IMR-90 (cell line): ENCODE results near the gene PTPN22. TPM values are rescaled to one million over a fixed set of nuclear protein-coding genes. Genes with fewer than 3 reads are reported as not detected.

Experiments
- ATAC-seq: fragments of 200-7000 bp; cut with Tn5 transposase; 2 replicates; pipeline ENCODE4 v1.9.1; 2020; ENCODE audit warnings: low read depth, mild to moderate bottlenecking, moderate library complexity
- BruUV-seq: library from RNA; stranded (reverse); fragments of 400-500 nt; replicated peaks from 2 replicates; lab custom pipeline; 2021; lab: Mats Ljungman, UMichigan
- CTCF ChIA-PET: fragments of 300-600 bp; formaldehyde crosslinking; extraction: SDS; loops from one replicate; lab custom pipeline; 2021; ENCODE audit warnings: antibody characterized with exemption; lab: Yijun Ruan, JAX
- POLR2A ChIA-PET: fragments of 300-600 bp; sonication (Branson Sonifier 250); formaldehyde crosslinking; loops from one replicate; lab custom pipeline; 2022; ENCODE audit warnings: antibody characterized with exemption; ENCODE audit not compliant: unreplicated experiment; lab: Charles Lee
- DNase-seq: peaks from one replicate; pipeline ENCODE4 v3.0.0; 2013
- H2AFZ ChIP-seq: replicated peaks from 2 replicates; pipeline ENCODE3; 2013; ENCODE audit warnings: low read length, mild to moderate bottlenecking; ENCODE audit not compliant: poor library complexity
- H2AK5ac ChIP-seq: 2 replicates; pipeline ENCODE4 v1.6.1; 2013; ENCODE audit warnings: low read depth, low read length, inconsistent platforms
- H2AK9ac ChIP-seq: replicated peaks from 2 replicates; pipeline ENCODE3; 2013; ENCODE audit warnings: mild to moderate bottlenecking, low read depth, low read length, moderate library complexity; ENCODE audit not compliant: poor library complexity
- H2BK120ac ChIP-seq: 2 replicates; pipeline ENCODE4 v1.6.1; 2013; ENCODE audit warnings: low read depth, low read length, inconsistent platforms
- H2BK15ac ChIP-seq: 3 replicates; pipeline ENCODE4 v1.6.1; 2013; ENCODE audit warnings: low read depth, low read length, inconsistent platforms
- H2BK20ac ChIP-seq: 2 replicates; pipeline ENCODE4 v1.6.1; 2013; ENCODE audit warnings: low read depth, mild to moderate bottlenecking, inconsistent platforms, low read length, moderate library complexity
- H2BK5ac ChIP-seq: 2 replicates; pipeline ENCODE4 v1.6.1; 2013; ENCODE audit warnings: mild to moderate bottlenecking, low read depth, low read length, inconsistent platforms; ENCODE audit not compliant: poor library complexity, severe bottlenecking
- H3K14ac ChIP-seq: replicated peaks from 2 replicates; pipeline ENCODE4 v1.6.1; 2013; ENCODE audit warnings: low read depth, low read length, inconsistent platforms
- H3K18ac ChIP-seq: 2 replicates; pipeline ENCODE4 v1.6.1; 2013; ENCODE audit warnings: low read depth, low read length, control low read depth
- H3K23ac ChIP-seq: 2 replicates; pipeline ENCODE4 v1.6.1; 2013; ENCODE audit warnings: low read depth, low read length, inconsistent platforms
- H3K27ac ChIP-seq: 2 replicates; pipeline ENCODE4 v1.5.1; 2013; ENCODE audit warnings: mild to moderate bottlenecking, control low read depth, low read length; ENCODE audit not compliant: insufficient read depth
- H3K27me3 ChIP-seq: 2 replicates; pipeline ENCODE4 v1.6.1; 2013; ENCODE audit warnings: low read length; ENCODE audit not compliant: control insufficient read depth, insufficient read depth
- H3K36me3 ChIP-seq: 2 replicates; pipeline ENCODE4 v1.6.1; 2013; ENCODE audit warnings: low read length, mixed read lengths; ENCODE audit not compliant: control insufficient read depth, insufficient read depth
- H3K4ac ChIP-seq: 2 replicates; pipeline ENCODE4 v1.6.1; 2013; ENCODE audit warnings: low read depth, low read length, inconsistent platforms
- H3K4me1 ChIP-seq: 2 replicates; pipeline ENCODE4 v1.6.1; 2013; ENCODE audit warnings: low read length, mixed read lengths; ENCODE audit not compliant: control insufficient read depth, insufficient read depth
- H3K4me2 ChIP-seq: 2 replicates; pipeline ENCODE4 v1.6.1; 2013; ENCODE audit warnings: low read depth, mild to moderate bottlenecking, control low read depth, low read length, moderate library complexity
- H3K4me3 ChIP-seq: 2 replicates; pipeline ENCODE4 v1.5.1; 2013; ENCODE audit warnings: low read depth, mild to moderate bottlenecking, control low read depth, low read length, moderate library complexity; ENCODE audit not compliant: insufficient read depth
- H3K56ac ChIP-seq: 2 replicates; pipeline ENCODE4 v1.6.1; 2013; ENCODE audit warnings: low read length, inconsistent platforms; ENCODE audit not compliant: insufficient read depth; ENCODE audit errors: extremely low read depth
- H3K79me1 ChIP-seq, 2 experiments: 2 replicates each; pipeline ENCODE4 v1.6.1; 2013; ENCODE audit warnings: low read length in 2 of 2, inconsistent platforms in 1 of 2, low read depth in 1 of 2
- H3K9ac ChIP-seq: 2 replicates; pipeline ENCODE4 v1.6.1; 2013; ENCODE audit warnings: low read depth, low read length, control low read depth
- H3K9me1 ChIP-seq: 2 replicates; pipeline ENCODE4 v1.6.1; 2013; ENCODE audit warnings: low read length, inconsistent platforms; ENCODE audit not compliant: insufficient read depth
- H3K9me3 ChIP-seq: 2 replicates; pipeline ENCODE4 v1.6.1; 2013; ENCODE audit warnings: low read length; ENCODE audit not compliant: control insufficient read depth, insufficient read depth
- H4K20me1 ChIP-seq: 2 replicates; pipeline ENCODE4 v1.6.1; 2013; ENCODE audit warnings: low read length, inconsistent platforms; ENCODE audit not compliant: insufficient read depth
- H4K5ac ChIP-seq: 2 replicates; pipeline ENCODE4 v1.6.1; 2013; ENCODE audit warnings: mild to moderate bottlenecking, low read depth, low read length, control low read depth
- H4K8ac ChIP-seq, 2 experiments: 2 replicates each; pipeline ENCODE4 v1.6.1; 2013; ENCODE audit warnings: low read depth in 2 of 2, low read length in 2 of 2, control low read depth in 1 of 2, inconsistent platforms in 1 of 2
- H4K91ac ChIP-seq: 2 replicates; pipeline ENCODE4 v1.6.1; 2013; ENCODE audit warnings: low read depth, low read length, inconsistent platforms; ENCODE audit not compliant: insufficient read depth
- BHLHE40 ChIP-seq: fragments of 150-350 bp; IDR thresholded peaks from 2 replicates; pipeline ENCODE4 v1.6.1; 2016; ENCODE audit warnings: mild to moderate bottlenecking, low read depth, low read length
- CEBPB ChIP-seq: IDR thresholded peaks from 2 replicates; pipeline ENCODE4 v1.6.1; 2012; ENCODE audit warnings: low read depth, low read length, improper control_type of control experiment
- CHD1 ChIP-seq: IDR thresholded peaks from 2 replicates; pipeline ENCODE4 v1.6.1; 2012; ENCODE audit warnings: low read depth, low read length, improper control_type of control experiment
- CTCF ChIP-seq: conservative IDR thresholded peaks from 2 replicates; pipeline ENCODE4 v1.5.1; 2012; ENCODE audit warnings: mild to moderate bottlenecking, low read depth, low read length, improper control_type of control experiment
- FOS ChIP-seq: fragments of 150-350 bp; IDR thresholded peaks from 2 replicates; pipeline ENCODE4 v1.6.1; 2016; ENCODE audit warnings: low read depth, low read length
- MAFK ChIP-seq: IDR thresholded peaks from 2 replicates; pipeline ENCODE4 v1.6.1; 2012; ENCODE audit warnings: low read depth, low read length, improper control_type of control experiment
- MAZ ChIP-seq: IDR thresholded peaks from 2 replicates; pipeline ENCODE4 v1.6.1; 2012; ENCODE audit warnings: low read depth, mild to moderate bottlenecking, low read length, improper control_type of control experiment, moderate library complexity, borderline replicate concordance
- MXI1 ChIP-seq: IDR thresholded peaks from 2 replicates; pipeline ENCODE4 v1.6.1; 2012; ENCODE audit warnings: low read depth, mild to moderate bottlenecking, low read length, moderate library complexity, borderline replicate concordance
- NFE2L2 ChIP-seq: fragments of 150-350 bp; IDR thresholded peaks from 2 replicates; pipeline ENCODE4 v1.6.1; 2016; ENCODE audit warnings: low read depth, mild to moderate bottlenecking, low read length
- POLR2A ChIP-seq: IDR thresholded peaks from 2 replicates; pipeline ENCODE4 v1.6.1; 2012; ENCODE audit warnings: mild to moderate bottlenecking, low read depth, low read length
- RAD21 ChIP-seq: IDR thresholded peaks from 2 replicates; pipeline ENCODE4 v1.6.1; 2012; ENCODE audit warnings: low read length, improper control_type of control experiment
- RCOR1 ChIP-seq: IDR thresholded peaks from 2 replicates; pipeline ENCODE4 v1.6.1; 2012; ENCODE audit warnings: mild to moderate bottlenecking, low read length, improper control_type of control experiment; ENCODE audit not compliant: insufficient replicate concordance
- RFX5 ChIP-seq: IDR thresholded peaks from 2 replicates; pipeline ENCODE4 v1.8.0; 2012; ENCODE audit warnings: low read depth, mild to moderate bottlenecking, low read length, moderate library complexity
- SMC3 ChIP-seq: fragments of 150-350 bp; IDR thresholded peaks from 2 replicates; pipeline ENCODE4 v1.6.1; 2016; ENCODE audit warnings: low read depth, mild to moderate bottlenecking, antibody characterized with exemption, low read length, moderate library complexity
- USF2 ChIP-seq: fragments of 150-350 bp; IDR thresholded peaks from 2 replicates; pipeline ENCODE4 v1.6.1; 2017; ENCODE audit warnings: mild to moderate bottlenecking, antibody characterized with exemption, low read length, low read depth
- WGBS, 2 experiments: methylation state at CpG; one replicate each; pipeline versions ENCODE4 v1.1.5 to v1.1.7; 2013; ENCODE audit warnings: missing lambda C conversion rate in 2 of 2; ENCODE audit not compliant: insufficient read length in 1 of 2; ENCODE audit errors: extremely low coverage in 2 of 2; 5-methylcytosine and 5-hydroxymethylcytosine counted together
- dilution Hi-C: fragments of 300-500 bp; cut with HindIII; formaldehyde crosslinking; loops from one replicate; pipeline ENCODE4 v1.14.3; 2018; ENCODE audit warnings: low sequenced_read_pairs; ENCODE audit not compliant: unreplicated experiment
- in situ Hi-C: fragments of 300-500 bp; cut with MboI; formaldehyde crosslinking; loops from 3 replicates; pipeline ENCODE4 v1.14.3; 2019; ENCODE audit warnings: low sequenced_read_pairs, inconsistent platforms, mixed read lengths
- intact Hi-C: fragments of 100-400 bp; cut with micrococcal nuclease; formaldehyde crosslinking; loops from 2 replicates; pipeline ENCODE4 v1.10.0; 2022
- polyA plus RNA-seq, 3 experiments: library from polyadenylated mRNA; depleted of rRNA; stranded (reverse); fragments of >200 nt; gene quantifications; 2 replicates each; pipeline ENCODE4 v1.2.3, GENCODE V29; 2012; ENCODE audit warnings: low replicate concordance in 1 of 3
- total RNA-seq: library from RNA; depleted of rRNA; stranded (reverse); fragments of >200 nt; gene quantifications from 2 replicates; pipeline ENCODE4 v1.2.3, GENCODE V29; 2012
- TF ChIP-seq, protein P1 (sequence below): fragments of 150-350 bp; IDR thresholded peaks from 2 replicates; pipeline ENCODE4 v1.6.1; 2016; ENCODE audit warnings: low read depth, mild to moderate bottlenecking, low read length, moderate library complexity, borderline replicate concordance

PTPN22 gene
- total and polyA plus RNA-seq, 2 of the 4 experiments (the other 2 are of a cell fraction), result 0.14 to 0.18 TPM

DNA sequence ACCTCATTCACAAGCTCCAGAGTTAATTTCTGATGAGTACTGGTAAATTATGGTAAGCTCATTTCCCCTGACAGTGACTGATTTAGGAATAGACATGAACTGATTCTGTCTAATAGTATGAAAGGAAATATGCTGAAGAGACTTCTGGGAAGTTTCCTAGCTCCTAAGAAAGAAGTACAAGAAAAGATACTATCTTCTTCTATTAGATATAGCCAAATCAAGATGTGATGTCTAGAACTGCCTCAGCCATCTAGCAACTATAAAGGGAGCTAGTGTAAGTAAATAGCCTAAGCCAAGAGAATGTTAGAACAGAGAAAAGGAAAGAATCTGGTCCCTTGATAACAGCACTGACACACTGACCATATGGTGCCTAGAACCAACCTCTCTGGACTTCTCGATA is 101.5 kb downstream of the PTPN22 start:
- ChIA-PET POLR2A (no interaction called here), CTCF (no interaction called here)
- H3K27ac ChIP-seq, result no peak overlapping the region
- H4K5ac ChIP-seq, result no peak overlapping the region
- H2BK5ac ChIP-seq, result no peak overlapping the region
- no peak overlapping the region for H2BK120ac ChIP-seq
- no peak overlapping the region for H2BK20ac ChIP-seq
- H3K27me3 ChIP-seq, result no peaks in the 10 kb centered on the region
- no peaks in the 10 kb centered on the region for H3K9me1 ChIP-seq
- no peaks in the 10 kb centered on the region for H3K9me3 ChIP-seq
- dilution Hi-C loops (no loop called here), intact Hi-C loops (loop anchor here (1.0 kb wide), 1 partner anchor 26 kb away; no protein-coding TSS in a partner anchor), in situ Hi-C loops (no loop called here)
- TF ChIP-seq SMC3 (no peak), FOS (no peak), RFX5 (no peak), CEBPB (no peak), NFE2L2 (no peak), USF2 (no peak), CTCF (no peak), POLR2A (no peak), CHD1 (no peak), MAFK (no peak), MXI1 (no peak), RCOR1 (no peak), MAZ (no peak), BHLHE40 (no peak), RAD21 (no peak)
- TF ChIP-seq, protein P1, sequence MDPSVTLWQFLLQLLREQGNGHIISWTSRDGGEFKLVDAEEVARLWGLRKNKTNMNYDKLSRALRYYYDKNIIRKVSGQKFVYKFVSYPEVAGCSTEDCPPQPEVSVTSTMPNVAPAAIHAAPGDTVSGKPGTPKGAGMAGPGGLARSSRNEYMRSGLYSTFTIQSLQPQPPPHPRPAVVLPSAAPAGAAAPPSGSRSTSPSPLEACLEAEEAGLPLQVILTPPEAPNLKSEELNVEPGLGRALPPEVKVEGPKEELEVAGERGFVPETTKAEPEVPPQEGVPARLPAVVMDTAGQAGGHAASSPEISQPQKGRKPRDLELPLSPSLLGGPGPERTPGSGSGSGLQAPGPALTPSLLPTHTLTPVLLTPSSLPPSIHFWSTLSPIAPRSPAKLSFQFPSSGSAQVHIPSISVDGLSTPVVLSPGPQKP, result no peak
- H2AK9ac ChIP-seq, result no peak overlapping the region
- no TSS peak for BruUV-seq
- no peak overlapping the region for H3K4me2 ChIP-seq
- H2AK5ac ChIP-seq, result no peak overlapping the region
- no peak overlapping the region for H2BK15ac ChIP-seq
- no peak for ATAC-seq
- no peaks in the 10 kb centered on the region for H3K4me1 ChIP-seq
- no peak overlapping the region for H3K4ac ChIP-seq
- WGBS, 2 experiments, result 60% methylated on average over 1 of the region's 1 CpG; no CpG with 5 or more reads in 1 of the 2 experiments
- H3K23ac ChIP-seq, result no peak overlapping the region
- no peak overlapping the region for H4K8ac ChIP-seq
- H3K56ac ChIP-seq, result no peak overlapping the region
- H3K14ac ChIP-seq, result no peak overlapping the region
- H3K18ac ChIP-seq, result no peak overlapping the region
- no peak overlapping the region for H3K4me3 ChIP-seq
- H2AFZ ChIP-seq, result no peak overlapping the region
- no peak overlapping the region for H3K9ac ChIP-seq
- no peak for DNase-seq
- no peaks in the 10 kb centered on the region for H4K20me1 ChIP-seq
- H4K91ac ChIP-seq, result no peak overlapping the region
- peaks cover 5 to 14% of the 10 kb centered on the region in 2 experiments for H3K79me1 ChIP-seq
- H3K36me3 ChIP-seq, result peaks cover 6% of the 10 kb centered on the region
